NCI-H1105 (cell line): ENCODE results near the gene METTL24.
"Not testable (repeated sequence)": the region's sequence is repeated elsewhere in the genome, so short reads cannot be mapped to it uniquely, and the experiment has no call there.

Experiments
- DNase-seq: peaks from one replicate; lab custom pipeline; 2025; lab: John Stamatoyannopoulos, UW

METTL24 gene

GRCh38 chr6:110360676-110361075 lies 2.5 kb upstream of the METTL24 start:
- DNase-seq = no peak

- no peak for DNase-seq
These were observed 1.4 kb upstream of the METTL24 start for GRCh38 chr6:110359556-110359955.

DNA sequence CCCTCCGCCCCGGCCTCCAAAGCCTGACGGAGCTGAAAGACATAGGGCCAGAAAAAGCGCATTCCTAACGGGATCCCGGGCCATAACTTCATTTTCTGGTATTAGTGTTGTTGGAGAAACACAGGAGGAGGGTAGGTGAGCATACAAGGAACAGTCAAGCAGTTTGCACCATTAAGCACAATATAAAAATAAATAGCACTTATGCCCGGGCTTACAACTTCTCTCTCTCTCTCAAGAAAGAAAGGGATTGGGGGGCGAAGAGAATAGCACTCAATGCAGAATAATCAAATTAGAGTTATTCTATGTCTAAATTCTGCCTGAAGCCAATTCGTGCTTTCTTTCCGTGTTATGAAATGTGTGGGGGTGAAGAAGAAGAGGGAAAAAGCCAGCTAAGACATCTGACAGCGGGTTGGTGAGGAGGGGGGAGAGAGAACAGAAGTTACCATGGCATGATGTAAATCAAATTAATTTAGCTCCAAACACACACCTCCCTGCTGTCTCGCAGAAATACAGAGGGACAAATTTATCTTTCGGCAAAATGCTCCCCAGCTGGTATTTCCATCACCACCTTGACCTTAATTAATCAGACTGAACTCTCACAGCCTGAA lies 508 bp upstream of the METTL24 start:
- DNase-seq = no peak

- peak; percentile 27 for DNase-seq
These were observed 868 bp downstream of the METTL24 start for GRCh38 chr6:110357298-110357663.

- DNase-seq = no peak
These were observed 1.4 kb downstream of the METTL24 start for GRCh38 chr6:110356778-110357177.

DNA sequence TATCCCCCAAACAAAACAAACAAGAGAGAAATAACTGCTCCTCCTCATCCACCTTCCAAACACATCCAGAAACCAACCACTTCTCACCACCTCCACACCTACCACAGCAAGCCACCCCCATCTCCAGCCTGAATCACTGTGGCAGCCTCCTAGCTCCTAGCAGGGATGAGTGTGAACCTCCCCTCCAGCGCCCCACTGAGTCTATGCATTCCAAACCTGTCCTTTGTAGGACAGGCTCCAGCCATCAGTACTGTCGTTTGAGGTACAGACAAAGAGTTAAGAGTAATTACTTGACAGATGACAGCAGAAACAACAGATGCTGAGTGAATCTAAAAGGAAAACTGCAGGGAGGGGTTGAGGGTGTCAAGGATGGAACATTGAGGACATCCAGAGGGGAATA lies 2.4 kb downstream of the METTL24 start:
- no peak for DNase-seq

DNA sequence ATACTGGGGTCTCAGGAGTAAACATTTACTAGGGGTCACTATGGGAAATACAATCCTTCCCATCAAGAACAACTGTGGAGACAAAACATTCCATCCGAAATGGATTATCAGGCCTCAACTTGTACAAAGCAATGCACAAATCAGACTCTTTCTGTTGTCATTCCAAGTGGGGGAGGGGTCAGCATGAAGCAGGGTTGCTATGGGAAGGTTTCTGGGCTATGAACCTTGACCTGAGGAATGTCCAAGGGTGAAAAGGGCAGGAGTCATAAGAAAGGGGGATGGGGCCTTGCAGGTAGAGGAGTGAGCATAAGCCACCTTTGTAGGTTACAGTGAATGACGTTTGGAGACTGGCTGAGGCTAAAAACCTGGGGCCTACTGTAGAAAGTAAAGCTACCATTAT lies 3.1 kb downstream of the METTL24 start:
- no peak for DNase-seq

GRCh38 chr6:110354153-110354552 lies 4.0 kb downstream of the METTL24 start:
- DNase-seq = no peak

- no peak for DNase-seq
These were observed 4.6 kb downstream of the METTL24 start for GRCh38 chr6:110353457-110354001.

- DNase-seq = no peak
These were observed 5.4 kb downstream of the METTL24 start for GRCh38 chr6:110352563-110353262.

DNA sequence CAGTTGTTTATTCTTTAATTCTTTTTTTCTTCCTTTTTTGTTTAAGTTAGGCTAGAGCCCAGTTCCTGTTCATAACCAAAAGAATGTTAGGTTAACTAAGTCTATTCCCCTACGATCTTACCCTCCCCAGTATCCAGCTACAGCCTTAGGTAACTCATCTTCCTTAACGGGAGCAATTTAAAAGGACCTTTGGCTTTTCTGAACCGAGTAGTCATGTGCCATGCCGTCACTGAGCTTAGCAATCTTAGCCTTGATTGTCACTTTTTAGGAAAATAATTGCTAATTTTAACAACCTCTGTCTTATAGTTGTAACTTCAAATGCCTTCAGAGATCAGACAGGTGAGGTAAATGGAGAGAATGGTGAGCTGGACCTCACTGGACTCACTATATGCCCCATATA lies 6.2 kb downstream of the METTL24 start:
- no peak for DNase-seq

- DNase-seq = no peak
These were observed 6.6 kb downstream of the METTL24 start for GRCh38 chr6:110351546-110351945.

DNA sequence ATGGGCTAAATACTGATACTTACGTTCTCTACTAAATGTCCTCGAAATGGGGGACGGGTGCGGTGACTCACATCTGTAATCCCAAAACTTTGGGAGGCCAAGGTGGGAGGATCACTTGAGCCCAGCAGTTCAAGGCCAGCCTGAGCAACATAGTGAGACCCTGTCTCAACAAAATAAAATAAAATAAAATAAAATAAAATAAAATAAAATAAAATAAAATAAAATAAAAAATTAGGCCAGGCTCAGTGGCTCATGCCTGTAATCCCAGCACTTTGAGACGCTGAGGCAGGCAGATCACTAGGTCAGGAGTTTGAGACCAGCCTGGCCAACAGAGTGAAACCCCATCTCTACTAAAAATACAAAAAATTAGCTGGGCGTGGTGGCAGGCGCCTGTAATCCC lies 7.6 kb downstream of the METTL24 start:
- DNase-seq = not testable (repeated sequence)

GRCh38 chr6:110348961-110349690 lies 9.0 kb downstream of the METTL24 start:
- DNase-seq = no peak

GRCh38 chr6:110345025-110345424 lies 13.1 kb downstream of the METTL24 start:
- no peak for DNase-seq

DNA sequence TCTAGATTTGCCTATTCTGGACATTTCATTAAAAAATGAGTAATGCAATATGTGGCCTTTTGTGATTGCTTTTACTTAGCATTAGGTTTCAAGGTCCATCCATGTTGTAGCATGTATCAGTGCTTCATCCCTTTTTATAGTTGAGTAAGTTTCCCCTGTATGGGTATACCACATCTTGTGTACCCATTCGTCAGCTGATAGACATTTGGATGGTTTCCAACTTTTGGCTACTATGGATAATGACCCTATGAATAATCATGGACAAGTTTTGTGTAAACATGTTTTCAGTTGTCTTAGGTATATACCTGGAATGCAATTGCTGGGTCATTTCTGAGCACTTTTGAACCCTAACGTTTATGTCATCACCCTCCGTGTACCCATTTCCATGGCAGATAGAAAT lies 15.4 kb downstream of the METTL24 start:
- no peak for DNase-seq

GRCh38 chr6:110341663-110342596 lies 16.2 kb downstream of the METTL24 start:
- DNase-seq = no peak

GRCh38 chr6:110341067-110341466 lies 17.1 kb downstream of the METTL24 start:
- no peak for DNase-seq

- DNase-seq = no peak
These were observed 17.7 kb downstream of the METTL24 start for GRCh38 chr6:110340392-110340965.

GRCh38 chr6:110338820-110339470 lies 19.2 kb downstream of the METTL24 start:
- DNase-seq = no peak

- no peak for DNase-seq
These were observed 20.7 kb downstream of the METTL24 start for GRCh38 chr6:110337486-110337885.
